H1 (cell line): ENCODE results near the gene BTBD16. TPM values are rescaled to one million over a fixed set of nuclear protein-coding genes. Genes with fewer than 3 reads are reported as not detected.

Experiments
- CTCF ChIA-PET: fragments of 300-600 bp; sonication (Branson Sonifier 250); formaldehyde crosslinking; loops from one replicate; lab custom pipeline; 2021; ENCODE audit not compliant: partially characterized antibody; lab: Charles Lee
- POLR2A ChIA-PET: fragments of 300-600 bp; sonication (Branson Sonifier 250); formaldehyde crosslinking; loops from one replicate; lab custom pipeline; 2021; ENCODE audit warnings: inconsistent platforms; ENCODE audit not compliant: partially characterized antibody; lab: Charles Lee
- DNase-seq, 2 experiments: peaks; one replicate each; pipeline versions ENCODE4 v3.0.0 to v3.0.0-alpha.2; 2010 to 2022; ENCODE audit warnings: low spot score in 2 of 2, low read depth in 1 of 2, mixed read lengths in 1 of 2
- FAIRE-seq: peaks from 2 replicates; lab custom pipeline; 2011; peaks lifted over from hg19 to GRCh38; lab: Jason Lieb, UNC
- H2AFZ ChIP-seq: 2 replicates; pipeline ENCODE4 v1.8.1; 2012; ENCODE audit warnings: low read length, inconsistent platforms
- H2AK5ac ChIP-seq: 2 replicates; pipeline ENCODE4 v1.6.1; 2013; ENCODE audit warnings: low read depth, low read length
- H2BK120ac ChIP-seq: replicated peaks from 2 replicates; pipeline ENCODE3; 2013; ENCODE audit warnings: low read depth, low read length, inconsistent platforms
- H2BK12ac ChIP-seq: 2 replicates; pipeline ENCODE4 v1.6.1; 2013; ENCODE audit warnings: low read depth, low read length
- H2BK15ac ChIP-seq: 2 replicates; pipeline ENCODE4 v1.6.1; 2013; ENCODE audit warnings: low read length
- H2BK20ac ChIP-seq: 2 replicates; pipeline ENCODE4 v1.6.1; 2013; ENCODE audit warnings: low read length
- H2BK5ac ChIP-seq: 2 replicates; pipeline ENCODE4 v1.6.1; 2013; ENCODE audit warnings: low read depth, low read length
- H3K14ac ChIP-seq: 2 replicates; pipeline ENCODE4 v1.6.1; 2013; ENCODE audit warnings: inconsistent platforms; ENCODE audit not compliant: insufficient read length
- H3K18ac ChIP-seq: 2 replicates; pipeline ENCODE4 v1.6.1; 2013; ENCODE audit warnings: low read length; ENCODE audit errors: extremely low read depth
- H3K23ac ChIP-seq: 2 replicates; pipeline ENCODE4 v1.6.1; 2013; ENCODE audit warnings: inconsistent platforms; ENCODE audit not compliant: insufficient read length
- H3K23me2 ChIP-seq: 2 replicates; pipeline ENCODE4 v1.6.1; 2013; ENCODE audit warnings: low read depth, low read length
- H3K27ac ChIP-seq: 2 replicates; pipeline ENCODE4 v1.6.1; 2011; ENCODE audit warnings: low read depth, low read length, inconsistent platforms
- H3K27me3 ChIP-seq, 4 experiments: replicated peaks in 1 of 4; 1 replicate in 1 of 4; 2 replicates in 3 of 4; pipeline versions ENCODE4 v1.6.1 to v1.8.1; 2011 to 2013; ENCODE audit warnings: low read length in 3 of 4, mild to moderate bottlenecking in 3 of 4, inconsistent platforms in 2 of 4, mixed read lengths in 2 of 4, moderate library complexity in 1 of 4; ENCODE audit not compliant: control insufficient read depth in 3 of 4, insufficient read depth in 3 of 4; ENCODE audit errors: extremely low read depth in 1 of 4
- H3K36me3 ChIP-seq, 4 experiments: 2 replicates each; pipeline versions ENCODE4 v1.6.1 to v1.8.1; 2011 to 2013; ENCODE audit warnings: mild to moderate bottlenecking in 4 of 4, low read length in 3 of 4, moderate library complexity in 2 of 4, control low read depth in 1 of 4, inconsistent platforms in 1 of 4; ENCODE audit not compliant: insufficient read depth in 4 of 4, control insufficient read depth in 2 of 4
- H3K4ac ChIP-seq: replicated peaks from 2 replicates; pipeline ENCODE3; 2013; ENCODE audit warnings: low read length, low read depth, mixed read lengths, inconsistent platforms; ENCODE audit not compliant: insufficient read length
- H3K4me1 ChIP-seq, 4 experiments: replicated peaks in 1 of 4; 1 replicate in 1 of 4; 2 replicates in 3 of 4; pipeline versions ENCODE4 v1.6.1 to v1.8.1; 2011 to 2013; ENCODE audit warnings: low read length in 3 of 4, inconsistent platforms in 2 of 4, mixed read lengths in 1 of 4; ENCODE audit not compliant: insufficient read depth in 4 of 4, control insufficient read depth in 3 of 4
- H3K4me2 ChIP-seq, 2 experiments: 2 replicates each; pipeline versions ENCODE4 v1.6.1 to v1.8.1; 2011 to 2013; ENCODE audit warnings: low read depth in 2 of 2, low read length in 2 of 2, control low read depth in 1 of 2, inconsistent platforms in 1 of 2, mild to moderate bottlenecking in 1 of 2; ENCODE audit not compliant: insufficient read depth in 1 of 2
- H3K4me3 ChIP-seq, 4 experiments: fragments of 200-600, 300-600 bp in 1 of 4; sonication (generic), shearing (Covaris generic), sonication (Bioruptor Twin) in 1 of 4; 2 replicates each; pipeline versions ENCODE4 v1.5.1 to v1.8.1; 2011 to 2016; ENCODE audit warnings: low read length in 4 of 4, low read depth in 3 of 4, control low read depth in 2 of 4, inconsistent platforms in 2 of 4, mild to moderate bottlenecking in 2 of 4, mixed read lengths in 1 of 4, moderate library complexity in 1 of 4; ENCODE audit not compliant: insufficient read depth in 2 of 4; ENCODE audit errors: extremely low read depth in 1 of 4
- H3K56ac ChIP-seq: replicated peaks from 2 replicates; pipeline ENCODE3; 2013; ENCODE audit warnings: low read depth, mild to moderate bottlenecking, mixed read lengths, low read length, inconsistent platforms; ENCODE audit not compliant: insufficient read length
- H3K79me1 ChIP-seq: 2 replicates; pipeline ENCODE4 v1.6.1; 2013; ENCODE audit warnings: low read depth, low read length, control low read depth
- H3K79me2 ChIP-seq, 2 experiments: 2 replicates each; pipeline versions ENCODE4 v1.6.1 to v1.8.1; 2012 to 2013; ENCODE audit warnings: low read length in 2 of 2, mild to moderate bottlenecking in 2 of 2, inconsistent platforms in 1 of 2; ENCODE audit not compliant: insufficient read depth in 2 of 2, control insufficient read depth in 1 of 2
- H3K9ac ChIP-seq, 4 experiments: replicated peaks in 1 of 4; 1 replicate in 1 of 4; 2 replicates in 3 of 4; pipeline versions ENCODE4 v1.6.1 to v1.8.1; 2011 to 2013; ENCODE audit warnings: low read depth in 3 of 4, low read length in 3 of 4, control low read depth in 2 of 4, mild to moderate bottlenecking in 2 of 4, moderate library complexity in 2 of 4, inconsistent platforms in 1 of 4; ENCODE audit errors: extremely low read depth in 1 of 4
- H3K9me3 ChIP-seq, 2 experiments: 2 replicates each; pipeline versions ENCODE4 v1.6.1 to v1.8.1; 2012 to 2013; ENCODE audit warnings: mild to moderate bottlenecking in 2 of 2, moderate library complexity in 2 of 2, control low read depth in 1 of 2, inconsistent platforms in 1 of 2, low read depth in 1 of 2, low read length in 1 of 2, mixed read lengths in 1 of 2; ENCODE audit not compliant: insufficient read depth in 2 of 2
- H4K20me1 ChIP-seq, 2 experiments: replicated peaks in 1 of 2; 2 replicates each; pipeline versions ENCODE3 to v1.8.1; 2011 to 2013; ENCODE audit warnings: inconsistent platforms in 2 of 2, low read length in 2 of 2, mild to moderate bottlenecking in 1 of 2; ENCODE audit not compliant: insufficient read depth in 2 of 2, control insufficient read depth in 1 of 2
- H4K5ac ChIP-seq: 2 replicates; pipeline ENCODE4 v1.6.1; 2013; ENCODE audit warnings: low read length, low read depth, mixed read lengths, inconsistent platforms; ENCODE audit not compliant: insufficient read length
- H4K8ac ChIP-seq: 2 replicates; pipeline ENCODE4 v1.8.0; 2013; ENCODE audit warnings: mild to moderate bottlenecking, moderate library complexity, low read length, inconsistent platforms; ENCODE audit not compliant: insufficient read depth; ENCODE audit errors: extremely low read depth
- H4K91ac ChIP-seq: replicated peaks from 2 replicates; pipeline ENCODE3; 2013; ENCODE audit warnings: low read length, mixed read lengths, inconsistent platforms; ENCODE audit not compliant: insufficient read length
- GTF2F1 ChIP-seq: IDR thresholded peaks from 2 replicates; pipeline ENCODE4 v1.6.1; 2012; ENCODE audit warnings: low read depth, low read length, improper control_type of control experiment, borderline replicate concordance
- HDAC2 ChIP-seq, 2 experiments: fragments of 300-600 bp in 1 of 2; sonication (generic) in 1 of 2; IDR thresholded peaks; 2 replicates each; pipeline ENCODE4 v1.6.1; 2011 to 2012; ENCODE audit warnings: low read depth in 2 of 2, low read length in 2 of 2, mild to moderate bottlenecking in 2 of 2, moderate library complexity in 2 of 2, borderline replicate concordance in 1 of 2, inconsistent platforms in 1 of 2
- JUND ChIP-seq: IDR thresholded peaks from 2 replicates; pipeline ENCODE4 v1.6.1; 2011; ENCODE audit warnings: mild to moderate bottlenecking, improper control_type of control experiment, low read length
- MAFK ChIP-seq: IDR thresholded peaks from 2 replicates; pipeline ENCODE4 v1.6.1; 2012; ENCODE audit warnings: low read depth, mild to moderate bottlenecking, improper control_type of control experiment, low read length
- PHF8 ChIP-seq: fragments of 200-600 bp; sonication (generic); conservative IDR thresholded peaks from 2 replicates; pipeline ENCODE4 v1.7.1; 2012; ENCODE audit warnings: low read depth, mild to moderate bottlenecking, inconsistent platforms, low read length, moderate library complexity
- POLR2AphosphoS5 ChIP-seq: IDR thresholded peaks from 2 replicates; pipeline ENCODE4 v1.6.1; 2011; ENCODE audit warnings: low read depth, low read length
- POU5F1 ChIP-seq: IDR thresholded peaks from 2 replicates; pipeline ENCODE4 v1.6.1; 2011; ENCODE audit warnings: low read depth, mild to moderate bottlenecking, low read length, moderate library complexity
- SIN3A ChIP-seq, 2 experiments: IDR thresholded peaks in 1 of 2; conservative IDR thresholded peaks in 1 of 2; 2 replicates each; pipeline ENCODE4 v1.6.1; 2011 to 2012; ENCODE audit warnings: low read length in 2 of 2, improper control_type of control experiment in 1 of 2, low read depth in 1 of 2, mild to moderate bottlenecking in 1 of 2
- TCF12 ChIP-seq: IDR thresholded peaks from 2 replicates; pipeline ENCODE4 v1.6.1; 2011; ENCODE audit warnings: low read depth, mild to moderate bottlenecking, low read length
- WGBS, 2 experiments: shearing (Covaris generic) in 1 of 2; methylation state at CpG; one replicate each; pipeline versions ENCODE4 v1.1.6 to v1.1.7; 2013 to 2015; ENCODE audit warnings: low lambda C conversion rate in 2 of 2, mixed read lengths in 2 of 2, inconsistent platforms in 1 of 2, low coverage in 1 of 2, missing lambda C conversion rate in 1 of 2; ENCODE audit not compliant: insufficient replicate concordance in 2 of 2, insufficient coverage in 1 of 2, insufficient read length in 1 of 2; ENCODE audit errors: extremely low coverage in 1 of 2, missing lambda C conversion rate in 1 of 2; 5-methylcytosine and 5-hydroxymethylcytosine counted together
- polyA plus RNA-seq, 7 experiments: library from polyadenylated mRNA; depleted of rRNA in 3 of 7; stranded (reverse) in 5 of 7; unstranded in 2 of 7; fragments of >200 nt in 5 of 7; fragments of 200-250 nt in 2 of 7; gene quantifications; 1 replicate in 5 of 7; 2 replicates in 1 of 7; 4 replicates in 1 of 7; pipeline versions ENCODE4 v1.2.1 to v1.2.3, GENCODE V29; 2011 to 2013; ENCODE audit warnings: missing spikeins in 2 of 7, mixed read lengths in 2 of 7
- total RNA-seq: library from RNA; stranded (reverse); fragmentation: NEBNext Ultra II Directional; extraction: Animal tissue kit (Norgen Biotek cat#: 25700); gene quantifications from 2 replicates; pipeline ENCODE4 v1.2.1, GENCODE V29; 2021
- TF ChIP-seq, protein P1 (sequence below): IDR thresholded peaks from 2 replicates; pipeline ENCODE4 v1.6.1; 2012; ENCODE audit warnings: inconsistent platforms
- TF ChIP-seq, protein P2 (sequence below), 3 experiments: IDR thresholded peaks; 1 replicate in 2 of 3; 2 replicates in 1 of 3; pipeline versions ENCODE4 v1.5.1 to v1.6.1; 2011; ENCODE audit warnings: low read length in 3 of 3, mild to moderate bottlenecking in 3 of 3, inconsistent platforms in 2 of 3, low read depth in 1 of 3, moderate library complexity in 1 of 3; ENCODE audit not compliant: insufficient read depth in 1 of 3; ENCODE audit errors: control extremely low read depth in 1 of 3

BTBD16 gene
- total and polyA plus RNA-seq, 2 of the 8 experiments (the other 6 are each of a cell fraction or from before 2014, with no cell fraction given), result 0.05 TPM; not detected in 1

DNA sequence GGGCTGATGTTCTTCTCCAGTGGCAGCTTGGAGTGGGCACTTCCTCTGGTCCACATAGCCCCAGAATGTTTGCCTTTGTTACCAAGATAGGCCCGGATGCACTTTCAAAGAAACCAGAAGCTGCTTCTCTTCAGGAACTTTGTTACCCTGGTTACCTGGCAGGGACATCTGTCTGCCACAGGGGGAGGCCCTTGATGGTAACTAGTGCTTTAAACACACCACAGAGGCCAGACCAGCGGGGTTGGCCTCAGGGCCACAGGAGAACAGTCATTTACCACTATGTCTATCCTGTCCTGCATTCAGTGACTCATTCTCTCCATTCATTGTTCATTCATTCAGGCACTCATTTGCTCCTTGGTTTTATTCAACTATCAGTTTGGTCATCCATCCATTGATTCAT is 91.5 kb downstream of the BTBD16 start:
- H4K8ac ChIP-seq, result no peak overlapping the region
- H3K27me3 ChIP-seq, result no peaks in the 10 kb centered on the region
- DNase-seq, result peak in 1 of 2 experiments; percentile 23
- H3K9me3 ChIP-seq, result peaks cover 0 to 4% of the 10 kb centered on the region in 2 experiments; a peak in 1 of 4 replicates
- no peaks in the 10 kb centered on the region for H3K79me1 ChIP-seq
- no peak overlapping the region for H3K27ac ChIP-seq
- H3K4me1 ChIP-seq, result peaks cover 0 to 2% (median 0%) of the 10 kb centered on the region in 4 experiments; a peak in 1 of 7 replicates
- H2BK15ac ChIP-seq, result no peak overlapping the region
- H3K23me2 ChIP-seq, result no peaks in the 10 kb centered on the region; the same call in 1 of the 2 replicates
- H3K36me3 ChIP-seq, result no peaks in the 10 kb centered on the region
- H3K79me2 ChIP-seq, result no peaks in the 10 kb centered on the region
- H2AFZ ChIP-seq, result no peak overlapping the region
- no peak overlapping the region for H3K4me2 ChIP-seq
- 93% methylated on average over 2 of the region's 2 CpGs; no CpG with 5 or more reads in 1 of the 2 experiments for WGBS, 2 experiments
- H3K23ac ChIP-seq, result no peak overlapping the region
- H4K20me1 ChIP-seq, result no peaks in the 10 kb centered on the region
- no peak overlapping the region for H2BK120ac ChIP-seq
- H2BK12ac ChIP-seq, result no peak overlapping the region
- no peak overlapping the region for H4K5ac ChIP-seq
- H3K4me3 ChIP-seq, result no peak overlapping the region
- H2BK5ac ChIP-seq, result no peak overlapping the region
- H2BK20ac ChIP-seq, result no peak overlapping the region
- no peak overlapping the region for H3K14ac ChIP-seq
- no peak overlapping the region for H3K56ac ChIP-seq
- no peak overlapping the region for H3K18ac ChIP-seq
- ChIA-PET CTCF (no interaction called here), POLR2A (interaction anchor here (1.5 kb wide), 1 partner anchor 11 kb away, joined by 4 read pairs; no protein-coding TSS in a partner anchor)
- H3K4ac ChIP-seq, result no peak overlapping the region
- no peak overlapping the region for H4K91ac ChIP-seq
- H2AK5ac ChIP-seq, result no peak overlapping the region
- no peak for FAIRE-seq
- H3K9ac ChIP-seq, result no peak overlapping the region
- TF ChIP-seq PHF8 (no peak), JUND (no peak), GTF2F1 (no peak), HDAC2 (IDR thresholded peaks at IDR 0.05; ENCODE audit: borderline replicate concordance in 1 of 2, low read depth in 2 of 2, low read length in 2 of 2) (no peak), SIN3A (conservative IDR thresholded peaks at IDR 0.05 in 1 of 2, IDR thresholded peaks at IDR 0.05 in 1 of 2; ENCODE audit: low read depth in 1 of 2, low read length in 2 of 2) (no peak), TCF12 (no peak), MAFK (no peak), POU5F1 (no peak), POLR2AphosphoS5 (no peak)
- TF ChIP-seq, protein P1, sequence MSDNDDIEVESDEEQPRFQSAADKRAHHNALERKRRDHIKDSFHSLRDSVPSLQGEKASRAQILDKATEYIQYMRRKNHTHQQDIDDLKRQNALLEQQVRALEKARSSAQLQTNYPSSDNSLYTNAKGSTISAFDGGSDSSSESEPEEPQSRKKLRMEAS, result no peak
- TF ChIP-seq, protein P2, sequence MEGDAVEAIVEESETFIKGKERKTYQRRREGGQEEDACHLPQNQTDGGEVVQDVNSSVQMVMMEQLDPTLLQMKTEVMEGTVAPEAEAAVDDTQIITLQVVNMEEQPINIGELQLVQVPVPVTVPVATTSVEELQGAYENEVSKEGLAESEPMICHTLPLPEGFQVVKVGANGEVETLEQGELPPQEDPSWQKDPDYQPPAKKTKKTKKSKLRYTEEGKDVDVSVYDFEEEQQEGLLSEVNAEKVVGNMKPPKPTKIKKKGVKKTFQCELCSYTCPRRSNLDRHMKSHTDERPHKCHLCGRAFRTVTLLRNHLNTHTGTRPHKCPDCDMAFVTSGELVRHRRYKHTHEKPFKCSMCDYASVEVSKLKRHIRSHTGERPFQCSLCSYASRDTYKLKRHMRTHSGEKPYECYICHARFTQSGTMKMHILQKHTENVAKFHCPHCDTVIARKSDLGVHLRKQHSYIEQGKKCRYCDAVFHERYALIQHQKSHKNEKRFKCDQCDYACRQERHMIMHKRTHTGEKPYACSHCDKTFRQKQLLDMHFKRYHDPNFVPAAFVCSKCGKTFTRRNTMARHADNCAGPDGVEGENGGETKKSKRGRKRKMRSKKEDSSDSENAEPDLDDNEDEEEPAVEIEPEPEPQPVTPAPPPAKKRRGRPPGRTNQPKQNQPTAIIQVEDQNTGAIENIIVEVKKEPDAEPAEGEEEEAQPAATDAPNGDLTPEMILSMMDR (IDR thresholded peaks at IDR 0.05; ENCODE audit: control extremely low read depth in 1 of 3, insufficient read depth in 1 of 3, low read depth in 1 of 3, low read length in 3 of 3), result no peak
